Neural cell (in vitro differentiated cells): Measurements from ENCODE around the gene PHLDB1. TPM values are rescaled to one million over a fixed set of nuclear protein-coding genes. Genes with fewer than 3 reads are reported as not detected.
A peak's percentile ranks its signal among the peaks of the same experiment; 100 is the strongest.

Experiments
- H2AFZ ChIP-seq: fragments of 200-600, 300-800 bp; sonication (generic), shearing (Covaris generic); 2 replicates; pipeline ENCODE4 v1.6.0; 2014; ENCODE audit warnings: low read depth, mild to moderate bottlenecking, antibody characterized with exemption, low read length, moderate library complexity
- H3F3A ChIP-seq: fragments of 200-600 bp; shearing (Covaris generic); 2 replicates; pipeline ENCODE4 v1.6.1; 2016; ENCODE audit warnings: mild to moderate bottlenecking, moderate library complexity, mixed read lengths, antibody characterized with exemption, low read length; ENCODE audit not compliant: insufficient read depth, poor library complexity, severe bottlenecking
- H3K27ac ChIP-seq: fragments of 200-600, 300-800 bp; sonication (generic), shearing (Covaris generic); 2 replicates; pipeline ENCODE4 v1.5.1; 2014; ENCODE audit warnings: mild to moderate bottlenecking, low read length, moderate library complexity
- H3K27me3 ChIP-seq: fragments of 300-800, 200-600 bp; sonication (generic), shearing (Covaris generic); 2 replicates; pipeline ENCODE4 v1.6.0; 2014; ENCODE audit warnings: mild to moderate bottlenecking, low read depth, low read length, moderate library complexity; ENCODE audit not compliant: insufficient read depth
- H3K36me3 ChIP-seq: fragments of 300-800, 200-600 bp; sonication (generic), shearing (Covaris generic); 2 replicates; pipeline ENCODE4 v1.5.1; 2014; ENCODE audit warnings: mild to moderate bottlenecking, antibody characterized with exemption, low read length, moderate library complexity; ENCODE audit not compliant: insufficient read depth
- H3K4me2 ChIP-seq: fragments of 300-800, 200-600 bp; sonication (generic), shearing (Covaris generic); 2 replicates; pipeline ENCODE4 v1.6.0; 2014; ENCODE audit warnings: mild to moderate bottlenecking, low read length
- H3K4me3 ChIP-seq: fragments of 300-800, 200-600 bp; sonication (generic), shearing (Covaris generic); 2 replicates; pipeline ENCODE4 v1.5.1; 2014; ENCODE audit warnings: mild to moderate bottlenecking, low read length, moderate library complexity
- H3K79me2 ChIP-seq: fragments of 200-600 bp; shearing (Covaris generic); replicated peaks from 2 replicates; pipeline ENCODE4 v1.6.0; 2014; ENCODE audit warnings: mild to moderate bottlenecking, low read length, moderate library complexity; ENCODE audit not compliant: insufficient read depth
- H3K9ac ChIP-seq: fragments of 300-800, 200-600 bp; sonication (generic), shearing (Covaris generic); 2 replicates; pipeline ENCODE4 v1.6.1; 2016; ENCODE audit warnings: mild to moderate bottlenecking, low read length, mixed read lengths
- H3K9me2 ChIP-seq: fragments of 200-600 bp; shearing (Covaris generic); 2 replicates; pipeline ENCODE4 v1.6.1; 2016; ENCODE audit warnings: mild to moderate bottlenecking, low read length, mixed read lengths; ENCODE audit not compliant: insufficient read depth
- H3K9me3 ChIP-seq: fragments of 200-600, 300-800 bp; sonication (generic), shearing (Covaris generic); 2 replicates; pipeline ENCODE4 v1.6.1; 2016; ENCODE audit warnings: mild to moderate bottlenecking, mixed run types, low read length, moderate library complexity, mixed read lengths
- H4K20me1 ChIP-seq: fragments of 200-600 bp; shearing (Covaris generic); 2 replicates; pipeline ENCODE4 v1.6.1; 2016; ENCODE audit warnings: mild to moderate bottlenecking, mixed run types; ENCODE audit not compliant: insufficient read depth
- EZH2 ChIP-seq: fragments of 200-600, 300-800 bp; shearing (Covaris generic), sonication (generic); IDR thresholded peaks from 2 replicates; pipeline ENCODE4 v1.6.1; 2014; ENCODE audit warnings: antibody characterized with exemption, low read length, borderline replicate concordance, mild to moderate bottlenecking; ENCODE audit not compliant: insufficient read depth, poor library complexity, severe bottlenecking
- RAD21 ChIP-seq: fragments of 450-650 bp; conservative IDR thresholded peaks from 2 replicates; pipeline ENCODE4 v1.6.1; 2014; ENCODE audit warnings: antibody characterized with exemption, mild to moderate bottlenecking, moderate library complexity
- SMC3 ChIP-seq: fragments of 450-650 bp; conservative IDR thresholded peaks from 2 replicates; pipeline ENCODE4 v1.6.1; 2014; ENCODE audit warnings: antibody characterized with exemption, mild to moderate bottlenecking, moderate library complexity; ENCODE audit not compliant: poor library complexity
- polyA plus RNA-seq: library from polyadenylated mRNA; depleted of rRNA; stranded (reverse); fragments of >200 nt; gene quantifications from 2 replicates; pipeline ENCODE4 v1.2.3, GENCODE V29; 2014
- TF ChIP-seq, protein P1 (sequence below): fragments of 450-650 bp; IDR thresholded peaks from 2 replicates; pipeline ENCODE4 v1.5.1; 2014; ENCODE audit warnings: antibody characterized with exemption, mild to moderate bottlenecking, moderate library complexity; ENCODE audit not compliant: poor library complexity, severe bottlenecking
- TF ChIP-seq, protein P2 (sequence below): IDR thresholded peaks from 2 replicates; pipeline ENCODE4 v1.6.1; 2012; ENCODE audit warnings: borderline replicate concordance

The PHLDB1 gene
- polyA plus RNA-seq, 1 donor from 2014 or later: 114 TPM

DNA sequence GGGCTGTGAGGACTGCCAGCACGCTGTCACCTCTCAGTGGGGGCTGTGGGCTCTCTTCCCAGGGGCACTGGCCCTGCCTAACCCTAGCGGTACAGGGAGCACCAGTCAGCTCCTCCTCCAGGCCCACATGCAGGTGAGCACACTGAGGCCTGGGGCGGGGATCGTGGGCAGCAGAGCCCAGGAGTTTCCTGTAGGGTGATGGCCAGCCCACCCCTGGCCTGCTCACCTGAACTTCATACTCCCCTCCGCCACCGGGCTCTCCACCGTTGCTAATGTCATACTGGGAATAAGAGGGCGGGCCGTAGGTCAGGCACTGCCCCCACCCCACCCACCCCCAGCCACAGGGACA lies 82.1 kb downstream of the PHLDB1 start:
- Histone ChIP-seq H3K9ac (no peak overlapping the region), H4K20me1 (no peaks in the 10 kb centered on the region), H3K27me3 (no peaks in the 10 kb centered on the region), H3K4me3 (no peak overlapping the region), H3K36me3 (no peaks in the 10 kb centered on the region), H3K9me2 (no peaks in the 10 kb centered on the region), H3K9me3 (no peaks in the 10 kb centered on the region), H2AFZ (no peak overlapping the region), H3K27ac (no peak overlapping the region), H3K79me2 (no peaks in the 10 kb centered on the region), H3K4me2 (no peak overlapping the region), H3F3A (no peaks in the 10 kb centered on the region)
- TF ChIP-seq, protein P1, sequence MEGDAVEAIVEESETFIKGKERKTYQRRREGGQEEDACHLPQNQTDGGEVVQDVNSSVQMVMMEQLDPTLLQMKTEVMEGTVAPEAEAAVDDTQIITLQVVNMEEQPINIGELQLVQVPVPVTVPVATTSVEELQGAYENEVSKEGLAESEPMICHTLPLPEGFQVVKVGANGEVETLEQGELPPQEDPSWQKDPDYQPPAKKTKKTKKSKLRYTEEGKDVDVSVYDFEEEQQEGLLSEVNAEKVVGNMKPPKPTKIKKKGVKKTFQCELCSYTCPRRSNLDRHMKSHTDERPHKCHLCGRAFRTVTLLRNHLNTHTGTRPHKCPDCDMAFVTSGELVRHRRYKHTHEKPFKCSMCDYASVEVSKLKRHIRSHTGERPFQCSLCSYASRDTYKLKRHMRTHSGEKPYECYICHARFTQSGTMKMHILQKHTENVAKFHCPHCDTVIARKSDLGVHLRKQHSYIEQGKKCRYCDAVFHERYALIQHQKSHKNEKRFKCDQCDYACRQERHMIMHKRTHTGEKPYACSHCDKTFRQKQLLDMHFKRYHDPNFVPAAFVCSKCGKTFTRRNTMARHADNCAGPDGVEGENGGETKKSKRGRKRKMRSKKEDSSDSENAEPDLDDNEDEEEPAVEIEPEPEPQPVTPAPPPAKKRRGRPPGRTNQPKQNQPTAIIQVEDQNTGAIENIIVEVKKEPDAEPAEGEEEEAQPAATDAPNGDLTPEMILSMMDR: no peak

DNA sequence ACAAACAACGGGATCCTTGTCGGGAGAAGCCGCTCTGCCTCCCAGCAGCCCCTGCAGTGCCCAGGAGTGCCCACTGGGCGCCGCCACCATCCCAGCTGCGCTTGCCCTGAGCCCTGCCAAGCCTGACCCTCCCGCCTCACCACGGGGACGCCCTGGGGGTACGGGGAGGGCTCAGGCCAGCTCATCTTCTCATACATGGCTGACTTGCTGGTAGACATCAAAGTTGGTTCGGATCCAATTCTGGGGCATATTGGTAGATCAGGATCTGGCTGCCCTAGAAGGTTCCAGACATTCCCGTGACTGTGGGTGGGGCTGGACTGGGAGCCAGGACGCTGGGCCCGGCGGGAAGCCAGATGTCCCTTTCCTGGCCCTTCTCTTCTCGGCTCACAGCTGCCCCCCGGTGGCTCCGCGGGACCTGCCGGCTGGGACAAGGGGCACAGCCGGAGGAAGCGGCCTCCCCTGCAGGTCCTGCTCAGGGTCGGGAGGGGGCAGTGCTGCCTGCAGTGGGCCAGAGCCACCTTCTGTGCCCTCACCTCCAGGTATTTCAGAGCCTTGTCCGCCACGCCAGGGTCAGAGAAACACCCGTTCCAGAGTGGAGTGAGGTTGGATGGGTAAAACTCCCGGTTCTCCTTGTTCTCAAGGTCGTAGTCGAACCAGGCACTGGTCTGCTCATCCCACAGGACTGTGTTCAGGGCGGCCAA lies 82.6 kb downstream of the PHLDB1 start:
- TF ChIP-seq EZH2 (no peak), RAD21 (peak; percentile 77), SMC3 (peak; percentile 75)
- TF ChIP-seq, protein P2, sequence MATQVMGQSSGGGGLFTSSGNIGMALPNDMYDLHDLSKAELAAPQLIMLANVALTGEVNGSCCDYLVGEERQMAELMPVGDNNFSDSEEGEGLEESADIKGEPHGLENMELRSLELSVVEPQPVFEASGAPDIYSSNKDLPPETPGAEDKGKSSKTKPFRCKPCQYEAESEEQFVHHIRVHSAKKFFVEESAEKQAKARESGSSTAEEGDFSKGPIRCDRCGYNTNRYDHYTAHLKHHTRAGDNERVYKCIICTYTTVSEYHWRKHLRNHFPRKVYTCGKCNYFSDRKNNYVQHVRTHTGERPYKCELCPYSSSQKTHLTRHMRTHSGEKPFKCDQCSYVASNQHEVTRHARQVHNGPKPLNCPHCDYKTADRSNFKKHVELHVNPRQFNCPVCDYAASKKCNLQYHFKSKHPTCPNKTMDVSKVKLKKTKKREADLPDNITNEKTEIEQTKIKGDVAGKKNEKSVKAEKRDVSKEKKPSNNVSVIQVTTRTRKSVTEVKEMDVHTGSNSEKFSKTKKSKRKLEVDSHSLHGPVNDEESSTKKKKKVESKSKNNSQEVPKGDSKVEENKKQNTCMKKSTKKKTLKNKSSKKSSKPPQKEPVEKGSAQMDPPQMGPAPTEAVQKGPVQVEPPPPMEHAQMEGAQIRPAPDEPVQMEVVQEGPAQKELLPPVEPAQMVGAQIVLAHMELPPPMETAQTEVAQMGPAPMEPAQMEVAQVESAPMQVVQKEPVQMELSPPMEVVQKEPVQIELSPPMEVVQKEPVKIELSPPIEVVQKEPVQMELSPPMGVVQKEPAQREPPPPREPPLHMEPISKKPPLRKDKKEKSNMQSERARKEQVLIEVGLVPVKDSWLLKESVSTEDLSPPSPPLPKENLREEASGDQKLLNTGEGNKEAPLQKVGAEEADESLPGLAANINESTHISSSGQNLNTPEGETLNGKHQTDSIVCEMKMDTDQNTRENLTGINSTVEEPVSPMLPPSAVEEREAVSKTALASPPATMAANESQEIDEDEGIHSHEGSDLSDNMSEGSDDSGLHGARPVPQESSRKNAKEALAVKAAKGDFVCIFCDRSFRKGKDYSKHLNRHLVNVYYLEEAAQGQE: no peak
- TF ChIP-seq, protein P1: peak; percentile 83
- Histone ChIP-seq H3K79me2 (no peaks in the 10 kb centered on the region), H4K20me1 (no peaks in the 10 kb centered on the region), H3K36me3 (no peaks in the 10 kb centered on the region), H3K27ac (no peak overlapping the region), H3K27me3 (no peaks in the 10 kb centered on the region), H3K4me3 (peak overlapping the region; percentile 50), H3K9ac (peak overlapping the region; percentile 16), H2AFZ (no peak overlapping the region), H3F3A (no peaks in the 10 kb centered on the region), H3K4me2 (no peak overlapping the region), H3K9me3 (no peaks in the 10 kb centered on the region), H3K9me2 (no peaks in the 10 kb centered on the region)
